ENCODE results near the gene PHACTR1. TPM values are rescaled to one million over a fixed set of nuclear protein-coding genes. Genes with fewer than 3 reads are reported as not detected.

PHACTR1 gene
- total RNA-seq, 1 experiment from 2014 or later: 0.05 TPM

DNA sequence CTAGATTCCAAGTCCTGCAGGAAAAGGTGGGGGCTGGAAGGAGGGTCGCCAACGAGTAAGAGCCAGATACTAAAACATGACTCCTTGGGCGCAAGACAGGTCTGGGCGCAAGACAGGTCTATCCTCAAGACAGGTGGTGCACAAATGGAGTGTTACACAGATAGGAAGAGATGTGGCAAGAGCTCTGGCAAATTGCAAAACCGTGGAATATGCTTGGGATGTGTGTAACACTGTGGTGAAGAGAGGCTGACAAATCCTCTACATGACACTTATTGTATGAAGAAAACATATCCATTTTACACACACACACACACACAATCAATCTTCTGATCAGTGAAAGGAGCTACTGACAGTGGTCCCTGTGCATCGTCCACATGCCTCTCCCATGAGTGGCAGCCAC is 534.1 kb downstream of the PHACTR1 start:
- intact Hi-C loops (cut with micrococcal nuclease; ENCODE audit: unreplicated experiment): no loop called here
- DNase-seq (ENCODE audit: low read depth, low spot score) (no peak), ATAC-seq (no peak)
- H3K27me3 ChIP-seq (ENCODE audit: control insufficient read depth, insufficient read depth, low read length): no peaks in the 10 kb centered on the region; the same call in 1 of the 2 replicates
- no peaks in the 10 kb centered on the region for H3K36me3 ChIP-seq (ENCODE audit: control insufficient read depth, insufficient read depth, low read length)
- H3K9me3 ChIP-seq (ENCODE audit: control insufficient read depth, insufficient read depth, low read depth, low read length): no peaks in the 10 kb centered on the region
- H3K4me3 ChIP-seq (ENCODE audit: low read depth in 2 of 2, low read length in 2 of 2): no peak overlapping the region
- H3K4me1 ChIP-seq (ENCODE audit: control insufficient read depth, insufficient read depth, low read length): no peaks in the 10 kb centered on the region
- CTCF ChIA-PET: no interaction called here
- BruUV-seq (replicated peaks): no TSS peak
- POLR2A ChIA-PET: no interaction called here
- no peak for TF ChIP-seq POLR2AphosphoS5 (IDR thresholded peaks at IDR 0.05; ENCODE audit: low read depth, low read length)
- TF ChIP-seq SIN3A (IDR thresholded peaks at IDR 0.05; ENCODE audit: borderline replicate concordance, insufficient read depth, low read depth, low read length): no peak
- TF ChIP-seq, protein P1, sequence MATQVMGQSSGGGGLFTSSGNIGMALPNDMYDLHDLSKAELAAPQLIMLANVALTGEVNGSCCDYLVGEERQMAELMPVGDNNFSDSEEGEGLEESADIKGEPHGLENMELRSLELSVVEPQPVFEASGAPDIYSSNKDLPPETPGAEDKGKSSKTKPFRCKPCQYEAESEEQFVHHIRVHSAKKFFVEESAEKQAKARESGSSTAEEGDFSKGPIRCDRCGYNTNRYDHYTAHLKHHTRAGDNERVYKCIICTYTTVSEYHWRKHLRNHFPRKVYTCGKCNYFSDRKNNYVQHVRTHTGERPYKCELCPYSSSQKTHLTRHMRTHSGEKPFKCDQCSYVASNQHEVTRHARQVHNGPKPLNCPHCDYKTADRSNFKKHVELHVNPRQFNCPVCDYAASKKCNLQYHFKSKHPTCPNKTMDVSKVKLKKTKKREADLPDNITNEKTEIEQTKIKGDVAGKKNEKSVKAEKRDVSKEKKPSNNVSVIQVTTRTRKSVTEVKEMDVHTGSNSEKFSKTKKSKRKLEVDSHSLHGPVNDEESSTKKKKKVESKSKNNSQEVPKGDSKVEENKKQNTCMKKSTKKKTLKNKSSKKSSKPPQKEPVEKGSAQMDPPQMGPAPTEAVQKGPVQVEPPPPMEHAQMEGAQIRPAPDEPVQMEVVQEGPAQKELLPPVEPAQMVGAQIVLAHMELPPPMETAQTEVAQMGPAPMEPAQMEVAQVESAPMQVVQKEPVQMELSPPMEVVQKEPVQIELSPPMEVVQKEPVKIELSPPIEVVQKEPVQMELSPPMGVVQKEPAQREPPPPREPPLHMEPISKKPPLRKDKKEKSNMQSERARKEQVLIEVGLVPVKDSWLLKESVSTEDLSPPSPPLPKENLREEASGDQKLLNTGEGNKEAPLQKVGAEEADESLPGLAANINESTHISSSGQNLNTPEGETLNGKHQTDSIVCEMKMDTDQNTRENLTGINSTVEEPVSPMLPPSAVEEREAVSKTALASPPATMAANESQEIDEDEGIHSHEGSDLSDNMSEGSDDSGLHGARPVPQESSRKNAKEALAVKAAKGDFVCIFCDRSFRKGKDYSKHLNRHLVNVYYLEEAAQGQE (IDR thresholded peaks at IDR 0.05; ENCODE audit: insufficient read depth in 1 of 2, low read depth in 2 of 2, low read length in 1 of 2): no peak
- no peak for TF ChIP-seq TCF7L2 (IDR thresholded peaks at IDR 0.05; ENCODE audit: low read depth, low read length)
- TF ChIP-seq, protein P2, sequence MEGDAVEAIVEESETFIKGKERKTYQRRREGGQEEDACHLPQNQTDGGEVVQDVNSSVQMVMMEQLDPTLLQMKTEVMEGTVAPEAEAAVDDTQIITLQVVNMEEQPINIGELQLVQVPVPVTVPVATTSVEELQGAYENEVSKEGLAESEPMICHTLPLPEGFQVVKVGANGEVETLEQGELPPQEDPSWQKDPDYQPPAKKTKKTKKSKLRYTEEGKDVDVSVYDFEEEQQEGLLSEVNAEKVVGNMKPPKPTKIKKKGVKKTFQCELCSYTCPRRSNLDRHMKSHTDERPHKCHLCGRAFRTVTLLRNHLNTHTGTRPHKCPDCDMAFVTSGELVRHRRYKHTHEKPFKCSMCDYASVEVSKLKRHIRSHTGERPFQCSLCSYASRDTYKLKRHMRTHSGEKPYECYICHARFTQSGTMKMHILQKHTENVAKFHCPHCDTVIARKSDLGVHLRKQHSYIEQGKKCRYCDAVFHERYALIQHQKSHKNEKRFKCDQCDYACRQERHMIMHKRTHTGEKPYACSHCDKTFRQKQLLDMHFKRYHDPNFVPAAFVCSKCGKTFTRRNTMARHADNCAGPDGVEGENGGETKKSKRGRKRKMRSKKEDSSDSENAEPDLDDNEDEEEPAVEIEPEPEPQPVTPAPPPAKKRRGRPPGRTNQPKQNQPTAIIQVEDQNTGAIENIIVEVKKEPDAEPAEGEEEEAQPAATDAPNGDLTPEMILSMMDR (IDR thresholded peaks at IDR 0.05): no peak
- H3K27ac ChIP-seq (ENCODE audit: low read length): no peak overlapping the region
- in situ Hi-C loops (cut with HindIII; ENCODE audit: low pct_unique_long_range_greater_than_20kb, low sequenced_read_pairs): no loop called here

DNA sequence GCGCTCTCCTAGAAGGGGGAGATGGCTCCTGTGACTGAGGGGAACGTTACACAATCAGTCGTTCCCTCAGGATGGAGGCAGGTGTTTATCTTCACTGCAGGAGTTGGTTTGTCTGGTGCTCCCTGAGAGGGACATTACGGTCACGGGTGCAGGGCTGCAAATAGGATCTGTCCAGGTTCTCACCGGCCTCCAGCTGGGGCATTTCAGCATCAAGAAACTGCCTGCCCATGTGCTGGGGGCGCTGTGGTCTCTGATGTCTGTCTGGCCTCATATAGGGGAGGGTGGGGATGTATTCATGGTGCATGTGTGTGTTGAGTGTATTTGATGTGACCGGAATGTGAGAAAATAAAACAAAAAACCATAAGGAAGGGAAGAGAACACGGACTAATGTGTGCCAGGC is 534.7 kb downstream of the PHACTR1 start:
- ATAC-seq (no peak), DNase-seq (ENCODE audit: low read depth, low spot score) (no peak)
- CTCF ChIA-PET: no interaction called here
- in situ Hi-C loops (cut with HindIII; ENCODE audit: low pct_unique_long_range_greater_than_20kb, low sequenced_read_pairs): no loop called here
- H3K27me3 ChIP-seq (ENCODE audit: control insufficient read depth, insufficient read depth, low read length): no peaks in the 10 kb centered on the region; the same call in 1 of the 2 replicates
- no peaks in the 10 kb centered on the region for H3K9me3 ChIP-seq (ENCODE audit: control insufficient read depth, insufficient read depth, low read depth, low read length)
- no peak overlapping the region for H3K4me3 ChIP-seq (ENCODE audit: low read depth in 2 of 2, low read length in 2 of 2)
- TF ChIP-seq, protein P2 (IDR thresholded peaks at IDR 0.05): peak; percentile 21; the same call in 1 of the 2 replicates
- TF ChIP-seq SIN3A (IDR thresholded peaks at IDR 0.05; ENCODE audit: borderline replicate concordance, insufficient read depth, low read depth, low read length): no peak
- BruUV-seq (replicated peaks): no TSS peak
- POLR2A ChIA-PET: no interaction called here
- H3K4me1 ChIP-seq (ENCODE audit: control insufficient read depth, insufficient read depth, low read length): no peaks in the 10 kb centered on the region
- H3K27ac ChIP-seq (ENCODE audit: low read length): no peak overlapping the region
- no peaks in the 10 kb centered on the region for H3K36me3 ChIP-seq (ENCODE audit: control insufficient read depth, insufficient read depth, low read length)
- intact Hi-C loops (cut with micrococcal nuclease; ENCODE audit: unreplicated experiment): no loop called here
